Esophagus mucosa (tissue), 1 donor: ENCODE data around the gene MAP4K4. TPM values are rescaled to one million over a fixed set of nuclear protein-coding genes. Genes with fewer than 3 reads are reported as not detected.

ENCODE experiments used
- ATAC-seq: fragments of 200-7000 bp; cut with Tn5 transposase; one replicate; pipeline ENCODE4 v1.9.1; 2020
- total RNA-seq: library from RNA; stranded (reverse); gene quantifications from one replicate; pipeline ENCODE4 v1.2.4, GENCODE V29; 2023
- donor health status: DM: yes; HTN: yes; CAD: no.

MAP4K4 gene
- total RNA-seq, 1 donor from 2014 or later, result 62.9 TPM

- no peak for ATAC-seq
Measured at GRCh38 chr2:101723371-101724124, 26.0 kb downstream of the MAP4K4 start.

- ATAC-seq, result no peak
Measured at GRCh38 chr2:101724125-101724474, 26.6 kb downstream of the MAP4K4 start.

- ATAC-seq, result no peak
Measured at GRCh38 chr2:101725038-101725437, 27.5 kb downstream of the MAP4K4 start.

GRCh38 chr2:101725515-101726192 is 28.1 kb downstream of the MAP4K4 start:
- no peak for ATAC-seq

- ATAC-seq, result no peak
Measured at GRCh38 chr2:101728865-101729264, 31.4 kb downstream of the MAP4K4 start.

- ATAC-seq, result no peak
Measured at GRCh38 chr2:101729521-101730190, 32.1 kb downstream of the MAP4K4 start.

- ATAC-seq, result no peak
Measured at GRCh38 chr2:101731221-101732054, 33.9 kb downstream of the MAP4K4 start.

- ATAC-seq, result no peak
Measured at GRCh38 chr2:101732199-101732598, 34.7 kb downstream of the MAP4K4 start.

- no peak for ATAC-seq
Measured at GRCh38 chr2:101732773-101733256, 35.3 kb downstream of the MAP4K4 start.

GRCh38 chr2:101733257-101733993 is 35.9 kb downstream of the MAP4K4 start:
- ATAC-seq, result no peak

GRCh38 chr2:101734505-101735165 is 37.1 kb downstream of the MAP4K4 start:
- ATAC-seq, result no peak

- no peak for ATAC-seq
Measured at GRCh38 chr2:101735166-101735533, 37.6 kb downstream of the MAP4K4 start.

GRCh38 chr2:101736233-101736632 is 38.7 kb downstream of the MAP4K4 start:
- no peak for ATAC-seq

GRCh38 chr2:101736861-101737291 is 39.4 kb downstream of the MAP4K4 start:
- peak; percentile 78 for ATAC-seq

- peak; percentile 73 for ATAC-seq
Measured at GRCh38 chr2:101737478-101738255, 40.2 kb downstream of the MAP4K4 start.

GRCh38 chr2:101738649-101739048 is 41.1 kb downstream of the MAP4K4 start:
- ATAC-seq, result no peak

GRCh38 chr2:101740555-101740964 is 43.1 kb downstream of the MAP4K4 start:
- no peak for ATAC-seq

GRCh38 chr2:101741775-101742520 is 44.4 kb downstream of the MAP4K4 start:
- peak; percentile 91 for ATAC-seq

GRCh38 chr2:101742547-101742946 is 45.0 kb downstream of the MAP4K4 start:
- no peak for ATAC-seq

- no peak for ATAC-seq
Measured at GRCh38 chr2:101743288-101743687, 45.8 kb downstream of the MAP4K4 start.
